B cell (primary cell): Measurements from ENCODE around the gene PCLO. TPM values are rescaled to one million over a fixed set of nuclear protein-coding genes. Genes with fewer than 3 reads are reported as not detected.

Experiments
- ATAC-seq: fragments of 200-7000 bp; cut with Tn5 transposase; one replicate; pipeline ENCODE4 v1.10.0; 2021; ENCODE audit warnings: low read depth, mild to moderate bottlenecking, moderate number of reproducible peaks, moderate library complexity
- CTCF ChIA-PET: fragments of 350-600 bp; sonication (Branson Sonifier 250); formaldehyde crosslinking; loops from one replicate; lab custom pipeline; 2021; ENCODE audit warnings: antibody characterized with exemption, inconsistent platforms; lab: Charles Lee
- POLR2A ChIA-PET: fragments of 350-600 bp; sonication (Branson Sonifier 250); formaldehyde crosslinking; loops from one replicate; lab custom pipeline; 2021; ENCODE audit warnings: antibody characterized with exemption; lab: Charles Lee
- DNase-seq: peaks from one replicate; pipeline ENCODE4 v3.0.0; 2013
- H2AFZ ChIP-seq: 2 replicates; pipeline ENCODE4 v1.6.1; 2012; ENCODE audit warnings: mild to moderate bottlenecking, low read depth, low read length; ENCODE audit not compliant: insufficient read depth, poor library complexity, severe bottlenecking
- H3K27ac ChIP-seq, 2 donors: 1 replicate in 1 of 2; 2 replicates in 1 of 2; pipeline ENCODE4 v1.5.1; 2012 to 2013; ENCODE audit warnings: low read length in 2 of 2, mild to moderate bottlenecking in 2 of 2, moderate library complexity in 1 of 2
- H3K27me3 ChIP-seq, 4 experiments: fragments of 200-600 bp in 1 of 4; sonication (generic) in 1 of 4; replicated peaks in 1 of 4; 1 replicate in 2 of 4; 2 replicates in 2 of 4; pipeline versions ENCODE4 v1.6.1 to v1.7.0; 2013 to 2016; ENCODE audit warnings: low read length in 3 of 4, mild to moderate bottlenecking in 2 of 4, mixed read lengths in 1 of 4, moderate library complexity in 1 of 4; ENCODE audit not compliant: insufficient read depth in 4 of 4, control insufficient read depth in 3 of 4; ENCODE audit errors: control extremely low read depth in 1 of 4
- H3K36me3 ChIP-seq, 2 experiments: replicated peaks in 1 of 2; 1 replicate in 1 of 2; 2 replicates in 1 of 2; pipeline versions ENCODE4 v1.6.1 to v1.7.1; 2013; ENCODE audit warnings: low read length in 1 of 2; ENCODE audit not compliant: insufficient read depth in 2 of 2, control insufficient read depth in 1 of 2; ENCODE audit errors: control extremely low read depth in 1 of 2, extremely low read depth in 1 of 2
- H3K4me1 ChIP-seq, 2 donors: fragments of 200-600 bp in 1 of 2; sonication (generic) in 1 of 2; 1 replicate in 1 of 2; 2 replicates in 1 of 2; pipeline versions ENCODE4 v1.5.1 to v1.6.1; 2013 to 2017; ENCODE audit warnings: low read length in 2 of 2; ENCODE audit not compliant: control insufficient read depth in 2 of 2, insufficient read depth in 2 of 2
- H3K4me2 ChIP-seq: replicated peaks from 2 replicates; pipeline ENCODE3; 2012; ENCODE audit warnings: mild to moderate bottlenecking, low read depth, low read length; ENCODE audit not compliant: poor library complexity, severe bottlenecking
- H3K4me3 ChIP-seq, 5 experiments: fragments of 200-600 bp in 1 of 5; sonication (generic) in 1 of 5; 1 replicate in 3 of 5; 2 replicates in 2 of 5; pipeline versions ENCODE4 v1.5.1 to v1.7.0; 2011 to 2016; ENCODE audit warnings: low read length in 4 of 5, mild to moderate bottlenecking in 4 of 5, low read depth in 2 of 5, control low read depth in 1 of 5, moderate library complexity in 1 of 5; ENCODE audit not compliant: insufficient read depth in 1 of 5; ENCODE audit errors: control extremely low read depth in 1 of 5, extremely low read depth in 1 of 5
- H3K79me2 ChIP-seq: fragments of 200-600 bp; sonication (generic); one replicate; pipeline ENCODE4 v1.6.0; 2016; ENCODE audit warnings: low read length; ENCODE audit not compliant: control insufficient read depth, insufficient read depth
- H3K9ac ChIP-seq: fragments of 200-600 bp; sonication (generic); 2 replicates; pipeline ENCODE4 v1.6.1; 2017; ENCODE audit warnings: mild to moderate bottlenecking, low read length, moderate library complexity
- H3K9me3 ChIP-seq, 3 donors: one replicate each; pipeline versions ENCODE4 v1.6.1 to v1.7.1; 2013; ENCODE audit warnings: low read length in 2 of 3; ENCODE audit not compliant: control insufficient read depth in 2 of 3, insufficient read depth in 1 of 3; ENCODE audit errors: control extremely low read depth in 1 of 3
- H4K20me1 ChIP-seq: 2 replicates; pipeline ENCODE4 v1.6.0; 2012; ENCODE audit warnings: mild to moderate bottlenecking, low read length; ENCODE audit not compliant: insufficient read depth, control insufficient read depth, poor library complexity, severe bottlenecking
- H3K27ac Mint-ChIP-seq: one replicate; pipeline ENCODE4 v1.8.0; 2021; ENCODE audit warnings: mixed read lengths
- H3K27me3 Mint-ChIP-seq: one replicate; pipeline ENCODE4 v1.8.0; 2021; ENCODE audit warnings: mixed read lengths
- H3K4me1 Mint-ChIP-seq: one replicate; pipeline ENCODE4 v1.8.0; 2021; ENCODE audit warnings: mixed read lengths
- H3K4me3 Mint-ChIP-seq: one replicate; pipeline ENCODE4 v1.8.0; 2021; ENCODE audit warnings: mixed read lengths
- H3K9me3 Mint-ChIP-seq: one replicate; pipeline ENCODE4 v1.8.0; 2022; ENCODE audit warnings: mixed read lengths; ENCODE audit not compliant: insufficient read depth
- CTCF ChIP-seq: fragments of 200-600 bp; IDR thresholded peaks from one replicate; pipeline ENCODE4 v1.8.0; 2022; ENCODE audit warnings: antibody characterized with exemption, mild to moderate bottlenecking
- EZH2 ChIP-seq: IDR thresholded peaks from 2 replicates; pipeline ENCODE4 v1.6.1; 2012; ENCODE audit warnings: borderline replicate concordance, low read depth, mild to moderate bottlenecking, moderate library complexity, low read length; ENCODE audit not compliant: insufficient read depth, poor library complexity, severe bottlenecking
- WGBS: methylation state at CpG from one replicate; pipeline ENCODE4 v1.1.5; 2013; ENCODE audit warnings: missing lambda C conversion rate; ENCODE audit not compliant: insufficient coverage; 5-methylcytosine and 5-hydroxymethylcytosine counted together
- intact Hi-C: fragments of 100-400 bp; cut with micrococcal nuclease; formaldehyde crosslinking; loops from one replicate; pipeline ENCODE4 v1.10.0; 2022
- polyA plus RNA-seq: library from polyadenylated mRNA; depleted of rRNA; stranded (reverse); fragments of >200 nt; gene quantifications from 2 replicates; pipeline ENCODE4 v1.2.3, GENCODE V29; 2012
- total RNA-seq, 2 donors: library from RNA; stranded (reverse); fragments of 120-200 nt in 1 of 2; gene quantifications; 1 replicate in 1 of 2; 2 replicates in 1 of 2; pipeline versions ENCODE4 v1.2.3 to v1.2.4, GENCODE V29; 2013 to 2022

Gene PCLO
- total and polyA plus RNA-seq, 2 donors (not counting 1 experiment from before 2014, with no cell fraction given), result 0.01 to 0.32 TPM

GRCh38 chr7:82839555-82839954 lies 323.1 kb downstream of the PCLO start:
- ChIA-PET POLR2A (no interaction called here), CTCF (no interaction called here)
- Histone ChIP-seq H3K9me3 (no peaks in the 10 kb centered on the region), H3K79me2 (no peaks in the 10 kb centered on the region), H3K9ac (no peak overlapping the region), H2AFZ (no peak overlapping the region), H3K4me2 (no peak overlapping the region), H3K36me3 (no peaks in the 10 kb centered on the region), H4K20me1 (no peaks in the 10 kb centered on the region), H3K4me1 (no peaks in the 10 kb centered on the region), H3K4me3 (no peak overlapping the region), H3K27me3 (no peaks in the 10 kb centered on the region), H3K27ac (no peak overlapping the region)
- Mint-ChIP-seq H3K4me1 (no peaks in the 10 kb centered on the region), H3K4me3 (no peak overlapping the region), H3K9me3 (peaks cover 2% of the 10 kb centered on the region), H3K27ac (no peak overlapping the region), H3K27me3 (no peaks in the 10 kb centered on the region)
- 83% methylated on average over 1 of the region's 4 CpGs for WGBS
- intact Hi-C loops, result no loop called here
- ATAC-seq (no peak), DNase-seq (no peak)
- TF ChIP-seq CTCF (no peak), EZH2 (no peak)

- DNase-seq, result no peak
- H3K4me3 ChIP-seq, result no peak overlapping the region
- H4K20me1 ChIP-seq, result no peaks in the 10 kb centered on the region
- no peaks in the 10 kb centered on the region for H3K27me3 ChIP-seq
- H3K9ac ChIP-seq, result no peak overlapping the region
- intact Hi-C loops, result no loop called here
- H3K79me2 ChIP-seq, result no peaks in the 10 kb centered on the region
- TF ChIP-seq EZH2 (no peak), CTCF (no peak)
- no peak overlapping the region for H2AFZ ChIP-seq
- Mint-ChIP-seq H3K4me3 (no peak overlapping the region), H3K27ac (no peak overlapping the region), H3K9me3 (peaks cover 2% of the 10 kb centered on the region), H3K4me1 (no peaks in the 10 kb centered on the region), H3K27me3 (no peaks in the 10 kb centered on the region)
- no peaks in the 10 kb centered on the region for H3K36me3 ChIP-seq
- CTCF ChIA-PET, result no interaction called here
- H3K9me3 ChIP-seq, result no peaks in the 10 kb centered on the region
- POLR2A ChIA-PET, result no interaction called here
- no peak for ATAC-seq
- no peak overlapping the region for H3K27ac ChIP-seq
- H3K4me2 ChIP-seq, result no peak overlapping the region
- no peaks in the 10 kb centered on the region for H3K4me1 ChIP-seq
These were observed 323.6 kb downstream of the PCLO start for GRCh38 chr7:82839063-82839462.
